Amniotic epithelial cell (primary cell): ENCODE results near the gene DTHD1.

ENCODE experiments used
- DNase-seq: peaks from one replicate; pipeline ENCODE4 v3.0.0-alpha.2; 2010; ENCODE audit warnings: low read depth

Gene DTHD1

DNA sequence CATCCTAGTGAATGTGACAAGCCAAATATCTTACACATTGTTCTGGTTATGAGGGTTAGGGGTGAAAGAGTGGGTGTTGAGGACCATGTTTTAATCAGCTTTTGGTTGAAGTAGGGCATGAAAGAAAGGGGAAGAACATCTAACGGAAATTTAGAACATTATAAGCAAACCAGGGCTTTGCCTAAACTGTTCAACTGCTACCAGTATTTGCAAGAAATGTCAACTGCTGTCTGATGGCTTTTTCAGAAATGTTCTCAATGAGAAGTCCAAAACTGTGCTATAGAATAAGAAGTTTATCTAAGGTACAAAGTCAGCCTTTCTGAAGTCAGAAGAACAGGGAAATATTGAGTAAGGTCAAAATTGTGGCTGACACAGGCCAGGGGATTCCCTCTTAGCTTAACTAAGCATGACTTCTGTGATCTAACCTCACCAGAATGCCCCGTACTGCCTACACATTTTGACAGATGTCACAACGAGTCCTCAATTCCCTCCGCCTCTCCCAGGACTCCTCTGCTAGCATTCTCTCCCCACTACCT lies 67.1 kb downstream of the DTHD1 start:
- no peak for DNase-seq

GRCh38 chr4:36349938-36350549 lies 68.6 kb downstream of the DTHD1 start:
- no peak for DNase-seq

GRCh38 chr4:36351082-36351666 lies 69.8 kb downstream of the DTHD1 start:
- DNase-seq: peak; percentile 34

DNA sequence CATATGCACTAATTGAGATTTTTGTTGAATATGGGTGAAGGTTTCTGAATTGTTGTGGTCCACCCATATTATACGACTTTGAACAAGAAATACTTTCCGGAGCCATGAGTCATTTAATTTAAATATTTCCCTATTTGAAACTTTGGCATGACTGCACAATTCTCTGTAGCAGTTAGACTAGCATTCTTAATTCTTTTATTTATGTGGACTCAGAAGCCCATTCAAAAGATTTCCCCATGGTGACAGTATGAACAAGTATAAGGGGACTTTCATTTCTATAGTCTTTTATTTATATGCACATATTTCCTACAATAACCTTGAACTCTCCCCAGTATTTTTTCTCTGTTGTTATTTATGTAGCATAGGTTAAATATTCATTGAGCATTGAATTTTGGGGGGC lies 72.6 kb downstream of the DTHD1 start:
- no peak for DNase-seq

DNA sequence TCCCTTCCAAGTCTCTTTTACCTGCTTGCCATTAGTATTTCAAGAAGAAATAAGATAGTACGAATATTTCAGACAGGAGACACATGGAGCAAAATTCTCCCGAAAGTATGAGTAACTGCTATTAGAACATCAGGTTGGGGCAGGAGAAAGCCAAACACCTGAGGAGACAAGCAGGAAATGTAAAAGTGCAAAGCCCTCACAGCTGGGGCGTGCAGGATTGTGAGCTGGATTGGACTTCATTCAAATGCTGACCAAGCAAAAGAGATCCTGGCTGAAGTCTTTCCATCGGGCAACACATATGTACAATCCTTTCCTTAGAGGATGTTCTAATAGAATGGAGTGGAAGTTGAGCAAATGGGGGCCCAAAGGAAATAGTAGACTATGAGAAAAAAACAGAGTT lies 76.8 kb downstream of the DTHD1 start:
- DNase-seq: no peak

DNA sequence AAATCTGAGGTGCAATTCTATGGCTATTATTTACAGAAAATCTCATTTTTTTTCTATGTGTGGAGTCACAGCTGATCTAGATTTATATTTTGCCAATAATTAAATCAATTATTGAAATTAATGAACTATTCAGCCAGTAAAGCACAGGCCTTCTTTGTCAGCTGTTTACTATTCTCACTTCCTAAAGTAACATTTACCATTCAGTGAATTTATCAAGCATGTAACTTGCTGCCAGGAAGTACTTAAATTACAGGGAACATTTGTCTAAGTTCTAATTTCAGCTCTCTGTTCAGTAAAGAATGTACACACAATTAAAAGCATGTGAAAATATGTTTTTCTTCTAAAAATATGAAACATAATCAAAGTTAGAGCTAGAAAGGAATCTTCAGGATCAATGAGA lies 79.3 kb downstream of the DTHD1 start:
- DNase-seq: no peak

GRCh38 chr4:36363024-36363423 lies 81.6 kb downstream of the DTHD1 start:
- DNase-seq: peak; percentile 13

DNA sequence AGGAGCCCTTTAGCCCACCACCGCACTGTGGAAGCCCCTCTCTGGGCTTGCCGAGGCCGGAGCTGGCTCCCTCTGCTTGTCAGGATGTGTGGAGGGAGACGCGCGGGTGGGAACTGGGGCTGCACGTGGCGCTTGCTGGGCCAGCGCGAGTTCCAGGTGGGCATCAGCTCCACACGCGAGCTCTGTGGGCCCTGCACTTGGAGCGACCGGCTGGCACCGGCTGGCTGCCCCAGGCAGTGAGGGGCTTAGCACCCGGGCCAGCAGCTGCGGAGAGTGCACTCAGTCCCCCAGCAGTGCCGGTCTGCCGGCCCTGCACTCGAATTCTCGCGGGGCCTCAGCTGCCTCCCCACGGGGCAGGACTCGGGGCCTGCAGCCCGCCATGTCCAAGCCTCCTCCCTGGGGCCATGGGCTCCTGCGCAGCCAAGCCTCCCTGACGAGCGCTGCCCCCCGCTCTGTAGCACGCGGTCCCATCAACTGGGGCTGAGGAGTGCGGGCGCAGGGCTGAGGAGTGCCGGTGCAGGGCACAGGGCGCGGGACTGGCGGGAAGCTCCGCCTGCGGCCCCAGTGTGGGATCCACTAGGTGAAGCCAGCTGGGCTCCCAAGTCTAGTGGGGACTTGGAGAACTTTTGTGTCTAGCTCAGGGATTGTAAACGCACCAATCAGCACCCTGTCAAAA lies 93.6 kb downstream of the DTHD1 start:
- DNase-seq: no peak

DNA sequence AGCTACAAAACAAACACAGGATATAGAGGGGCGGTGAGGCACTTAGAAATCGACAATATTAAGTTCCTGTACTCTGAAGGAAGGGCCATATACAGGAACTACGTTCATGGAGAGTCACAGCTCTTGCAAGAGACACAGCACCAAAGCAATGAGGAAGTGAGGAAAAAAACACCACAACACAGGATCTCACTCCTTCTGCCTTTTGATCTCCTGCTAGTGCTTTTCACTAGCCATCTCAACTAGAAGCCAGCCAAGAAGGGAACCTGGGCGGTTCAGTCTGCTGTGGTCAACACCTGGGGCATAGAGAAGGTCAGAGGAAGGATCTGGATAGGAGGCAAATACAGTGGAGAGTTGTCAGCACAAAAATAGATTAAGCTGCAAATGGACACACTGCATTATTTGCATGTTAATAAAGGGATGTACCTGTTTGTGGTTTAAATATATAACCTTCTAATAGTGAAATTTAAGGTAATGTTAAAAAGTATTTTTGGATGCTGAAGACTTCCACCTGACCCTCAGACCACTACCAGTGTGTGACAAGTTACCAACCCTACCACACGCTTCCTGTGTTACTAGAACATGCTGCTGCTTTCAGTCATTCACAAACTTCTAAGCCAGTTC lies 104.6 kb downstream of the DTHD1 start:
- no peak for DNase-seq

DNA sequence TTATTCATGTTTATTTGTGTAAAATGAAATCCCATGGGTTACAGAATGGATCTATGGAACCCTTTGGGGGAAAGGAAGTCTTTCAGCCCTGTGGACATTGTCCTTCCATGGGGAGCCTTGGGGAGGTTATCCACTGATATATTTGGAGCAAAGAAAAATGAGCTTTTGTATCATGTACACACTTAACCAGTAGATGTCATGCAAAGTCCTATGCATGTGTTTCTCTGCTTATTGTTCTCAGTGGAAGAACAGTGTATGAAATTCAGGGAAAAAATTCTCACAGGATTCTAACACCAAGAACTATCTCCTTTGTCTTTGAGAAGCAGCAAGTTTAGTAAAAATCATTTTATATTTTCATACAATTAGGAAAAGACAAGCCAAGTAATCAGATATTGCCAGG lies 105.3 kb downstream of the DTHD1 start:
- no peak for DNase-seq

DNA sequence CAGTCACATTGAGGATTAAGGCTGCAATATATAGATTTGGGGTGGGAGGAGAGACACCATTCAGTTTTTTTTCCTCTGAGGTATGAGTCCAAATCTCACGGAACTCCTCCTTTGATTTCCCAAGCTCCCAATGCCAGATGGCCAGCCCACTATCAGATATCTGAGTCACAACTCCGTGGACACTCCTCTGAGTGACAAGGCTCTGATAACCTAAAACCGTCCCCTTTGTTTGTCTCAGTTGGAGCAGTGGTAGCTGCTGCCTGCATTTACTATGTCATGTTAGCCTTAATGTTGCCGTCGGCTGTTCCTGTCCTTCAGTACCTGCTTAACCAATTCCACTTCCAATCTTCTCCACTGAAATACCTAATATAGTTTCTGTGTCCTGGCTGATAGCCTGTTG lies 107.3 kb downstream of the DTHD1 start:
- no peak for DNase-seq

DNA sequence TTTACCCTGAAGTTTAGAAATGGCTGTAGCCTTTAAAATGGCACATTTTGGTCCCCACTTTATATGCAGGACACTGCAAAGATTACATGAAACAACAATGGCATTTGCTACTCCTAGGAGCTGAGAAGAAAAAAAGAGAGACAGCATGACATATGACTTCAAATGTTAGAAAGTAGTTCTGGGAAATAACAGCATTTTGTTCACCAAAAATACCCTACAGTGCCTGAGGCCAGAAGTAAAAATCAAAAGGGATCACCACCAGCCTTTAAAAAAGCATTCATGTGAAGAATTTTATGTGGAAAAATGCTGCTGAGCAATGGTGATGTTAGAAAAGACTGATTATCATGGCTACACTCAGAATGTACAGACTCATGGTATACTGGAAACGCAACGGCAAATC lies 110.0 kb downstream of the DTHD1 start:
- no peak for DNase-seq

- peak; percentile 24 for DNase-seq
Observed at GRCh38 chr4:36392024-36392423, 110.6 kb downstream of the DTHD1 start.

GRCh38 chr4:36392916-36393315 lies 111.5 kb downstream of the DTHD1 start:
- DNase-seq: peak; percentile 1
